SK-MEL-5 (cell line): ENCODE data around the gene MECP2. TPM values are rescaled to one million over a fixed set of nuclear protein-coding genes. Genes with fewer than 3 reads are reported as not detected.

Experiments
- DNase-seq: peaks from one replicate; pipeline ENCODE4 v3.0.0-alpha.2; 2016; ENCODE audit warnings: low read depth, low spot score
- in situ Hi-C: cut with HindIII; loops from 2 replicates; pipeline ENCODE4 v1.10.0; 2016; ENCODE audit warnings: low sequenced_read_pairs, high pct_unique_total_duplicates, low pct_unique_long_range_greater_than_20kb
- total RNA-seq: library from RNA; depleted of rRNA; stranded (reverse); fragments of >200 nt; shearing (Covaris generic); gene quantifications from 2 replicates; pipeline ENCODE4 v1.2.3, GENCODE V29; 2014

MECP2 gene
- total RNA-seq, 1 experiment from 2014 or later: 57.0 TPM

- peak; percentile 57 for DNase-seq
- in situ Hi-C loops: no loop called here
Observed at GRCh38 chrX:154046940-154047610, 50.4 kb downstream of the MECP2 start.

- peak; percentile 54 for DNase-seq
- in situ Hi-C loops: no loop called here
Observed at GRCh38 chrX:154046031-154046781, 51.3 kb downstream of the MECP2 start.

GRCh38 chrX:154044091-154044490 is 53.4 kb downstream of the MECP2 start:
- DNase-seq: no peak
- in situ Hi-C loops: no loop called here

GRCh38 chrX:154043003-154043763 is 54.3 kb downstream of the MECP2 start:
- no peak for DNase-seq
- in situ Hi-C loops: no loop called here

- in situ Hi-C loops: no loop called here
- no peak for DNase-seq
Observed at GRCh38 chrX:154040863-154041262, 56.7 kb downstream of the MECP2 start.

- peak; percentile 79 for DNase-seq
- in situ Hi-C loops: no loop called here
Observed at GRCh38 chrX:154040307-154040756, 57.2 kb downstream of the MECP2 start.

- no peak for DNase-seq
- in situ Hi-C loops: no loop called here
Observed at GRCh38 chrX:154039577-154039976, 57.9 kb downstream of the MECP2 start.

- in situ Hi-C loops: no loop called here
- DNase-seq: no peak
Observed at GRCh38 chrX:154038656-154039055, 58.9 kb downstream of the MECP2 start.

- no peak for DNase-seq
- in situ Hi-C loops: no loop called here
Observed at GRCh38 chrX:154037754-154038153, 59.8 kb downstream of the MECP2 start.

- no peak for DNase-seq
- in situ Hi-C loops: no loop called here
Observed at GRCh38 chrX:154036513-154036912, 61.0 kb downstream of the MECP2 start.

- in situ Hi-C loops: no loop called here
Observed at GRCh38 chrX:154033848-154034247, 63.7 kb downstream of the MECP2 start.

GRCh38 chrX:154032653-154033052 is 64.9 kb downstream of the MECP2 start:
- no peak for DNase-seq
- in situ Hi-C loops: no loop called here

More at GRCh38 chrX:154033848-154034247, 63.7 kb downstream of the MECP2 start:
- no peak for DNase-seq

GRCh38 chrX:154032160-154032559 is 65.4 kb downstream of the MECP2 start:
- DNase-seq: no peak

GRCh38 chrX:154030715-154031305 is 66.7 kb downstream of the MECP2 start:
- in situ Hi-C loops: no loop called here
- no peak for DNase-seq

More at GRCh38 chrX:154032160-154032559, 65.4 kb downstream of the MECP2 start:
- in situ Hi-C loops: no loop called here

- DNase-seq: no peak
- in situ Hi-C loops: no loop called here
Observed at GRCh38 chrX:154030266-154030665, 67.3 kb downstream of the MECP2 start.

GRCh38 chrX:154029439-154029838 is 68.1 kb downstream of the MECP2 start:
- in situ Hi-C loops: no loop called here
- DNase-seq: no peak

- no peak for DNase-seq
- in situ Hi-C loops: no loop called here
Observed at GRCh38 chrX:154028502-154029184, 68.9 kb downstream of the MECP2 start.
